Esophagus squamous epithelium (tissue), 4 donors: ENCODE results near the gene STMP1.

Experiments
- CTCF ChIP-seq, 6 experiments: fragments of 450-650 bp in 4 of 6; fragments of 200-600 bp in 2 of 6; sonication (generic) in 2 of 6; IDR thresholded peaks; one replicate each; pipeline ENCODE4 v1.5.1; 2016 to 2019; ENCODE audit warnings: antibody characterized with exemption in 6 of 6, mild to moderate bottlenecking in 4 of 6, moderate library complexity in 4 of 6
- POLR2A ChIP-seq, 4 donors: fragments of 450-650 bp; IDR thresholded peaks; one replicate each; pipeline ENCODE4 v1.6.1; 2017; ENCODE audit warnings: antibody characterized with exemption in 4 of 4, mild to moderate bottlenecking in 4 of 4, moderate library complexity in 3 of 4

GRCh38 chr7:135706038-135706742, 43.9 kb downstream of the STMP1 start:
- TF ChIP-seq POLR2A (IDR thresholded peaks at IDR 0.05): no peak
- TF ChIP-seq CTCF (IDR thresholded peaks at IDR 0.05): peak in 1 of 6 experiments; percentile 6
